Measurements from ENCODE around the gene TBC1D26. TPM values are rescaled to one million over a fixed set of nuclear protein-coding genes. Genes with fewer than 3 reads are reported as not detected.
"Not testable (repeated sequence)": the region's sequence is repeated elsewhere in the genome, so short reads cannot be mapped to it uniquely, and the experiment has no call there.

The TBC1D26 gene
- under 1 TPM; 0.05 to 0.06 TPM for polyA plus RNA-seq

DNA sequence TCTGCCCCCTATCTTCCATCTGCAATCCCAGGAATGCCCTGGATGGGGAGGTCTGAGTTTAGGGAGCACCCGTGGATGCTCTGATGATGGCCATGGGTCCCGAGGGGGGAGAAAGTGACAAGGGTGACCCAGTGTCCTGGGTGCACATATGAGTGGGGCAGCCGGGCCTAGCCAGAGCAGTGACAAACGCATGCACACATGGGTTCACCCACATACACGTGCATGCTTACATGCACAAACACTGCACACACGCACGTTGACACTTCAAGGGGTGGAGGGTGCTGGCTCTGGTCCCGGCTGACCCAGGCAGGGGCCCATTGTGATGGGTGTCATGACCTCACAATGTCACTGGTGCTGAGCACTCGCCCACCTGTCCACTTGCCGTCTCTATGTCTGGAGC is at the start of gene TBC1D26:
Gene TBC1D26 (plus strand): TSS at position 384 of the 400 bp plus-strand sequence. CDS start 3,066 bp downstream, outside the sequence.
- 80 to 82% methylated on average over 8 to 9 of the region's 10 CpGs for whole genome bisulfite sequencing, 2 donors
- H3K27ac ChIP-seq (ENCODE audit: low read depth in 2 of 2, low read length in 1 of 2); H3K27me3 ChIP-seq (ENCODE audit: control insufficient read depth in 1 of 2, insufficient read depth in 2 of 2, low read length in 2 of 2); H3K36me3 ChIP-seq (ENCODE audit: control insufficient read depth in 2 of 2, insufficient read depth in 2 of 2, low read length in 1 of 2); H3K4me3 ChIP-seq (ENCODE audit: low read depth in 1 of 2, low read length in 2 of 2); H3K4me1 ChIP-seq (ENCODE audit: control insufficient read depth in 2 of 2, insufficient read depth in 2 of 2, low read length in 1 of 2); H3K9me3 ChIP-seq (ENCODE audit: control insufficient read depth in 2 of 2, insufficient read depth in 1 of 2, low read depth in 1 of 2, low read length in 1 of 2): not testable (repeated sequence)

DNA sequence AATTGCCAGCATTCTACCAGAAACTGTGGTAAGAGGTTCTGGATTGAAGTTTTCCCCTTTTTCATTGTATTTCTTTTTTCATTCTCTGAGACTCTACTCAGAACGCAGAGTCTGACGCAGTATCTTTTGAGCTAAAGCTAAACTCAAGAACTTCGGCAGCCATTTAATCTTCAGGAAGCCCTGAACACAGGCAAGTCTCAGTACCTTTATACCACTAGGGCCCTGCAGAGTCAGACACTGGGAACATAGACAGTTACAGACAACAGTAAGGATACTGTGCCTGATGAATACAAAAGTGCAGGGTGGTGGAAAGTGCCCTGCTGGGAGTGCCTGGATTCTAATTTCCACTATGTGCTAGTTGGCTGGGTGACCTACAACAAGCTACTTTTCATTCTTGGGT is 48.9 kb upstream of the TBC1D26 start:
- not testable (repeated sequence) for H3K36me3 ChIP-seq (ENCODE audit: control insufficient read depth in 2 of 2, insufficient read depth in 2 of 2, low read length in 1 of 2); H3K27ac ChIP-seq (ENCODE audit: low read depth in 2 of 2, low read length in 1 of 2); H3K4me3 ChIP-seq (ENCODE audit: low read depth in 1 of 2, low read length in 2 of 2); H3K9me3 ChIP-seq (ENCODE audit: control insufficient read depth in 2 of 2, insufficient read depth in 1 of 2, low read depth in 1 of 2, low read length in 1 of 2); H3K27me3 ChIP-seq (ENCODE audit: control insufficient read depth in 1 of 2, insufficient read depth in 2 of 2, low read length in 2 of 2); H3K4me1 ChIP-seq (ENCODE audit: control insufficient read depth in 2 of 2, insufficient read depth in 2 of 2, low read length in 1 of 2)
- 97% methylated on average over 3 of the region's 3 CpGs for WGBS, 2 donors

DNA sequence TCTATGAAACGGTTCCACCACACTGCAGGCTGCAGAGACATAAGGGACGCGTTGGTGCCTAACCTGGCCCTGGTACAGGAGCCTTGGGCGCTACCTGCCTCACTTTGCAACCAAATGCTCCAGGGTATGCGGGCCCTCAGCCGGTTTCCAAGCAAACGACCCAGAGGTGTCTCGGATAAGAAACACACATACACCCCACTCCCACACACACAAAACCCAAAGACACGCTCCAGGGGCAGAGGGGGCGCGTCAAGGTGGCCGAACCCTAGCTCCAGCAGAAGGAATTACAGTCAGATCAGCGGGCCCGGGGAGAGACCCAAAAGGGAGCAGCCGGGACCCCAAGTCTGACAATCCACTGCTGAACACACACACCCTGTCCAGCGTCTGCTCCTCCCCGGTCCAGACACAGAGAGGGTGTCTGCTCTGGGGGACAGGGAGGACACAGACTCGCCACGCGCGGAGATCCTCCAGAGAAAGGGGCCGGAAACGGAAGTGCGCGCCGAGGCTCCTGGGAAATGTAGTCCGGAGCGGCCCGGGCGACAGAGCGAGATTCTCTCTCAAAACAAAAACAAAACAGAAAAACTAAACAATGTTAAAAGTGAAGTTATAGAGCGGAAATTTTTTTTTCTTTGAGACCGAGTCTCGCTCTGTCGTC is 48.1 kb upstream of the TBC1D26 start, which contains the start of gene TRIM16:
Gene TRIM16 (minus strand): TSS at position 488 of the 655 bp plus-strand sequence. CDS start 32,702 bp downstream, outside the sequence.
- not testable (repeated sequence) for H3K36me3 ChIP-seq (ENCODE audit: control insufficient read depth in 2 of 2, insufficient read depth in 2 of 2, low read length in 1 of 2); H3K27me3 ChIP-seq (ENCODE audit: control insufficient read depth in 1 of 2, insufficient read depth in 2 of 2, low read length in 2 of 2); H3K9me3 ChIP-seq (ENCODE audit: control insufficient read depth in 2 of 2, insufficient read depth in 1 of 2, low read depth in 1 of 2, low read length in 1 of 2); H3K4me1 ChIP-seq (ENCODE audit: control insufficient read depth in 2 of 2, insufficient read depth in 2 of 2, low read length in 1 of 2)
- H3K4me3 ChIP-seq (ENCODE audit: low read depth in 1 of 2, low read length in 2 of 2): peak within 1 kb of the TSS; percentile 62 to 79
- peak within 1 kb of the TSS in 1 of 2 donors; percentile 68 for H3K27ac ChIP-seq (ENCODE audit: low read depth in 2 of 2, low read length in 1 of 2)
- WGBS, 2 donors: 2% methylated on average over 33 to 34 of the region's 35 CpGs

DNA sequence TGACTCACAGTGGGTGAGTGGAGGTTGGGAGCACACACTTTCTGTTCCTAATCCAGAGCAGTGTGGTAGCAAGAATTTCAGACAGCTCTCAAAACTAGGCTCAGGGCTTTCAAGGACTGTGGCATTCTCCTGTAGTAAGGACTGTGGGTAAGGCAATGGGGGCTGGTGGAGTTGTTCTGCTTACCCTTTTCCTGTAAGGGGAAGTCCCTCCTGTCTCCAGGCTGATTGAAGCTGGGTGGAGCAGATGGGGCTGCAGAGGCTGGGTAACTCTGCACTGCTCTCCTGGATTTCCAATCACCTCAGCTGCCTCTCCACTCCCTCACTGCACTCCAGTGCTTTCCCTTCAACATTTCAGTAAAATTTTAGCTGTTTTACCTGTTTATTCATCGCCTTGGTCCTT is 44.6 kb upstream of the TBC1D26 start:
- H3K9me3 ChIP-seq (ENCODE audit: control insufficient read depth in 2 of 2, insufficient read depth in 1 of 2, low read depth in 1 of 2, low read length in 1 of 2); H3K4me1 ChIP-seq (ENCODE audit: control insufficient read depth in 2 of 2, insufficient read depth in 2 of 2, low read length in 1 of 2); H3K36me3 ChIP-seq (ENCODE audit: control insufficient read depth in 2 of 2, insufficient read depth in 2 of 2, low read length in 1 of 2); H3K4me3 ChIP-seq (ENCODE audit: low read depth in 1 of 2, low read length in 2 of 2); H3K27ac ChIP-seq (ENCODE audit: low read depth in 2 of 2, low read length in 1 of 2); H3K27me3 ChIP-seq (ENCODE audit: control insufficient read depth in 1 of 2, insufficient read depth in 2 of 2, low read length in 2 of 2): not testable (repeated sequence)
- 91 to 100% methylated on average over 1 of the region's 1 CpG for WGBS, 2 donors

DNA sequence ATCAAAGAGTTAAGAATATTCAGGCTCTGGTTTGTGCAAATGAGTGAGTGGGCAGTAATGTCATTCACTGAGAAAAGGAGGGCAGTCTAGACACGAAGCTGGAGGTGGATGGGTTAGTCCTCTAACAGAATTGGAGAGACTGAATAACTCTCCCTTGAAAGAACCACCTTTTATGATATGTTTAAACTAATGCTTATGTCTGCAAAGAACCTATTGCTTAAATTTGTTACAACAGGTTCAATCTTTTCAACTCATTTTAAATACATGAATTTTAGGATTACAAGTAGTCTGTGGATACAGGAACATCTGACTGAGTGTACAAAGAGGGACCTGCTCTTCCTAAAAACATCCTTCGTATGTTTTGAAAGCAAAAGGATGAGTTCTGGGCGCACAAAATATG is 33.1 kb upstream of the TBC1D26 start:
- not testable (repeated sequence) for H3K36me3 ChIP-seq (ENCODE audit: control insufficient read depth in 2 of 2, insufficient read depth in 2 of 2, low read length in 1 of 2)

DNA sequence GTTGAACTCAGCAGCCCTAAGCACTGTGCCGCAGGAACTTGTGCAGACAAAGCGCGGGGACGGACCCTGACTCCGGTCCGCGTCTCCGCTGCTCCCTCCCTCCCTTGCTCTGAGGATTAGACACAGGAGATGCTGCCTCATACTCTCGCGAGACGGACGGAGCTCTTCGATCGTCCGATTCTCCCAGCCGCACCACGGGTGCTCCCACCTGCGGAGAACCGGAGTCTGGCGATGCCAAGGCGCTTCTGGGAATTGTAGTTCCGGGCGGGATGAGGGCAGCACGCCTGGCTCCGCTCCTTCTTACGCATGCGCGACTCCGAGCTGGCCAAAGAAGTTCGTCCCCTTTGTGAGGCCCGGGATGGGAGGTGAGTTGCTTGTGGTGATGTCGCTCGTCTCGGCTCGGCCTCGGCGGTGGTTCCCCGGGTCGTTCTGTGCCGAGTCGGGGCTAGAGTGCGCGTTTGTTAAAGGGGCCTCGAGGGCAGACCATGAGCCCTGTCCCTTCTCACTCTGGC is 32.6 kb upstream of the TBC1D26 start, which contains the start of gene ZNF286A:
Gene ZNF286A (plus strand): TSS at position 340 of the 512 bp plus-strand sequence. CDS start 578 bp downstream, outside the sequence.
- 0% methylated on average over 43 to 44 of the region's 44 CpGs for WGBS, 2 donors
- H3K36me3 ChIP-seq (ENCODE audit: control insufficient read depth in 2 of 2, insufficient read depth in 2 of 2, low read length in 1 of 2); H3K27me3 ChIP-seq (ENCODE audit: control insufficient read depth in 1 of 2, insufficient read depth in 2 of 2, low read length in 2 of 2); H3K9me3 ChIP-seq (ENCODE audit: control insufficient read depth in 2 of 2, insufficient read depth in 1 of 2, low read depth in 1 of 2, low read length in 1 of 2); H3K4me1 ChIP-seq (ENCODE audit: control insufficient read depth in 2 of 2, insufficient read depth in 2 of 2, low read length in 1 of 2): not testable (repeated sequence)
- H3K4me3 ChIP-seq (ENCODE audit: low read depth in 1 of 2, low read length in 2 of 2): peak within 1 kb of the TSS; percentile 54 to 60
- peak within 1 kb of the TSS in 1 of 2 donors; percentile 65 for H3K27ac ChIP-seq (ENCODE audit: low read depth in 2 of 2, low read length in 1 of 2)

More for the DNA sequence above, 33.1 kb upstream of the TBC1D26 start:
- H3K4me3 ChIP-seq (ENCODE audit: low read depth in 1 of 2, low read length in 2 of 2): peak overlapping the region; percentile 54 to 60
- 0 to 14% methylated on average over 1 of the region's 3 CpGs for WGBS, 2 donors
- not testable (repeated sequence) for H3K9me3 ChIP-seq (ENCODE audit: control insufficient read depth in 2 of 2, insufficient read depth in 1 of 2, low read depth in 1 of 2, low read length in 1 of 2); H3K4me1 ChIP-seq (ENCODE audit: control insufficient read depth in 2 of 2, insufficient read depth in 2 of 2, low read length in 1 of 2); H3K27me3 ChIP-seq (ENCODE audit: control insufficient read depth in 1 of 2, insufficient read depth in 2 of 2, low read length in 2 of 2); H3K27ac ChIP-seq (ENCODE audit: low read depth in 2 of 2, low read length in 1 of 2)

DNA sequence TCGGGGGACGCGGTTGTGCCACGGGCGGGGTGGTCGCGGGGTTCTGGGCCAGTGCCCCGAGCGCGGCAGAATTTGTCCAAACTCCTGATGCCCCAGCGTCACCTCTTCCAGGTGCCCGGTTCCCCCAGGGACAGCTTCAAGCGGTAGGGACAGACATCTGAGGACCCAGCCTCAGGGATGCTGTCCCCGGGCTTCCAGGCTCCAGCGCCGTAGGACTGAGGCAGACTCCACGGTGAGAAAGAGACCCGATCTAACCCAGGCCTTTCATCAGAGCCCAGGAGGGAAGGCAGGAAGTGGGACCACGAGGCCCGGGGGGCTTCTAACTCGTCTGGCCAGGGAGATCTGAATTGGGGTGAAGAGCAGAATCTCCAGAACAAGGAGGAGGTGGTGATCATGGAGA is 32.1 kb upstream of the TBC1D26 start:
- not testable (repeated sequence) for H3K36me3 ChIP-seq (ENCODE audit: control insufficient read depth in 2 of 2, insufficient read depth in 2 of 2, low read length in 1 of 2); H3K27me3 ChIP-seq (ENCODE audit: control insufficient read depth in 1 of 2, insufficient read depth in 2 of 2, low read length in 2 of 2); H3K9me3 ChIP-seq (ENCODE audit: control insufficient read depth in 2 of 2, insufficient read depth in 1 of 2, low read depth in 1 of 2, low read length in 1 of 2); H3K4me1 ChIP-seq (ENCODE audit: control insufficient read depth in 2 of 2, insufficient read depth in 2 of 2, low read length in 1 of 2)
- peak overlapping the region in 1 of 2 donors; percentile 65 for H3K27ac ChIP-seq (ENCODE audit: low read depth in 2 of 2, low read length in 1 of 2)
- 0% methylated on average over 6 to 14 of the region's 21 CpGs for WGBS, 2 donors
- H3K4me3 ChIP-seq (ENCODE audit: low read depth in 1 of 2, low read length in 2 of 2): peak overlapping the region; percentile 54 to 60

DNA sequence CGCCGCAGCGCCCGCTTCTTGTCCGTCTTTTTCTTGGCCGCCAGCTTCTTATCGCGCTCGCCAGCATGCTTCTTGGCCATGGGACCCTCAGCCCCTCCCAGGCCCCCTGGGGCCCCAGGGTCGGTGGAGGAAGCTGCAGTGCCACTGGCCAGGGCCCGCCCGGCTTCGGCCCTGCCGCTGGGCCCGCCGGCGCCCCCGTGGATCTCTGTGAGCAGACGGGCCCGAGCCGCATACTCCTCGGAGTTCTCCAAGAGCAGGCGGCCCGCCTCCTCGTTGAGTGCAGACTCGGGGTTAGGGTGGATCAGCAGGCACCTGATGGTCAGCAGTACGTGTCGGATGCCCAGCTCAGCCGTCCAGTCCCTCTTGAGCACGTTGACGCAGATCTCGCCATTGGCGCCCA is 27.8 kb upstream of the TBC1D26 start:
- H3K27ac ChIP-seq (ENCODE audit: low read depth in 2 of 2, low read length in 1 of 2); H3K4me1 ChIP-seq (ENCODE audit: control insufficient read depth in 2 of 2, insufficient read depth in 2 of 2, low read length in 1 of 2); H3K27me3 ChIP-seq (ENCODE audit: control insufficient read depth in 1 of 2, insufficient read depth in 2 of 2, low read length in 2 of 2); H3K4me3 ChIP-seq (ENCODE audit: low read depth in 1 of 2, low read length in 2 of 2); H3K9me3 ChIP-seq (ENCODE audit: control insufficient read depth in 2 of 2, insufficient read depth in 1 of 2, low read depth in 1 of 2, low read length in 1 of 2); H3K36me3 ChIP-seq (ENCODE audit: control insufficient read depth in 2 of 2, insufficient read depth in 2 of 2, low read length in 1 of 2): not testable (repeated sequence)
- WGBS, 2 donors: 97 to 98% methylated on average over 24 to 28 of the region's 33 CpGs

DNA sequence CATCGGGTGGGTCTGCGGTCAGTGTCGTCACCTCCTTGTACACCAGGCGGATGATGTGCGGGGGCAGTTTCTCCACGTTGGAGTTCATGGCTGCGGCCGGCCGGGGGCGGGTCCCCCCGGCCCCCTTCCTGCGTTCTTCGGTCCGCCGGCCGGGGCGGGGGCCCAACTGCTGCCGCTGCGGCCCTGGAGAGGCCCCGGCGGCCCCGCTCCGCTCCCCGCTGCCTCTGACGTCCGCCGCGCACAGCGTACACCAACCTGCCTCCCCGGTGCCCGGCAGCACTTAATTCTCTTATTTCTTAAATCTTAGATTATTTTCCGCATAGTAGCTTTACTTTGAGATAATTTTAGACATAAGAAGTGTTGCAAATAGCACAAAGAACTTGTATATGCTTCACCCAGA is 27.3 kb upstream of the TBC1D26 start:
- H3K27ac ChIP-seq (ENCODE audit: low read depth in 2 of 2, low read length in 1 of 2); H3K36me3 ChIP-seq (ENCODE audit: control insufficient read depth in 2 of 2, insufficient read depth in 2 of 2, low read length in 1 of 2); H3K4me1 ChIP-seq (ENCODE audit: control insufficient read depth in 2 of 2, insufficient read depth in 2 of 2, low read length in 1 of 2); H3K27me3 ChIP-seq (ENCODE audit: control insufficient read depth in 1 of 2, insufficient read depth in 2 of 2, low read length in 2 of 2); H3K9me3 ChIP-seq (ENCODE audit: control insufficient read depth in 2 of 2, insufficient read depth in 1 of 2, low read depth in 1 of 2, low read length in 1 of 2); H3K4me3 ChIP-seq (ENCODE audit: low read depth in 1 of 2, low read length in 2 of 2): not testable (repeated sequence)
- WGBS, 2 donors: 98% methylated on average over 27 to 32 of the region's 32 CpGs

DNA sequence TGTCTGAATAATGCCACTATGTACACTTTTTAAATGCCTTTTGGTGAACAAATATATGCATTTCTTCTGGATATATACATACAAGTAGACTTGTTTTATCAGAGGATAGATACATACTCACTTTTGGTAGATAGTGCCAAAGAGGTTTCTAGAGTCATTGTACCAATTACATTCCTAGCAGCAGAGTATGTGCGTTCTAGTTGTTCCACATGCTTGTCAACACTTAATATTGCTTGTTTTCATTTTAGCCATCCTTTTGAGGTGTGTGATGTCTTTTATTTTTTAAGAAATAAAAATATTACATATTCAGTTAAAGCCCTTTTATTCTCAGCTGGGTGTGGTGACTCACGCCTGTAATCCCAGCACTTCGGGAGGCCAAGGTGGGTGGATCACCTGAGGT is 23.2 kb upstream of the TBC1D26 start:
- WGBS, 2 donors: 87 to 95% methylated on average over 3 of the region's 3 CpGs
- not testable (repeated sequence) for H3K36me3 ChIP-seq (ENCODE audit: control insufficient read depth in 2 of 2, insufficient read depth in 2 of 2, low read length in 1 of 2)

More for the DNA sequence above, 23.2 kb upstream of the TBC1D26 start:
- H3K9me3 ChIP-seq (ENCODE audit: control insufficient read depth in 2 of 2, insufficient read depth in 1 of 2, low read depth in 1 of 2, low read length in 1 of 2); H3K4me1 ChIP-seq (ENCODE audit: control insufficient read depth in 2 of 2, insufficient read depth in 2 of 2, low read length in 1 of 2); H3K27me3 ChIP-seq (ENCODE audit: control insufficient read depth in 1 of 2, insufficient read depth in 2 of 2, low read length in 2 of 2); H3K4me3 ChIP-seq (ENCODE audit: low read depth in 1 of 2, low read length in 2 of 2); H3K27ac ChIP-seq (ENCODE audit: low read depth in 2 of 2, low read length in 1 of 2): not testable (repeated sequence)

Measured in esophagus (tissue), 2 donors.